NCI-H2227 treated with DMSO at 0.1 percent for 48 hours (cell line): ENCODE data around the gene MSI2.

Experiments used
- DNase-seq: peaks from one replicate; lab custom pipeline; 2025; lab: John Stamatoyannopoulos, UW

Gene MSI2

DNA sequence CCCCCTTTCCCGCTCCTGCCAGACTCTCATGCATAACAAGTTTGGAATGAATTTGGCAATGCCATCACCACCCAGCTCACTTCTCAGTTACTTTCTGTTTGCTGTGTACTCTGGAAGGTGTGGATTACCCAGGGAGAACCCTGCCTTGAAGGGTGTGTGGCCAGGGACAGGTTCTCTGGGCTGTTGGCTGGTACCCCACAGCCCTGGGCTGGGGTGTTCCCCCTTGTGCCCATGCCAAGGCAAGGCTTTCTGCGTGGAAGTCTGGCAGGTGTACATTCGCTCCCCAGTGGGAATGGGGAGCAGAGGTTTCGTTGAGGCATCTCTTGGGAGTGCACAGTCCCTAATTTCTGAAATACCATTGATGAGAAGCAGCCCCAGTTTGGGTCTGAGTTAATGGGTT, 301.1 kb downstream of the MSI2 start:
- DNase-seq: no peak

DNA sequence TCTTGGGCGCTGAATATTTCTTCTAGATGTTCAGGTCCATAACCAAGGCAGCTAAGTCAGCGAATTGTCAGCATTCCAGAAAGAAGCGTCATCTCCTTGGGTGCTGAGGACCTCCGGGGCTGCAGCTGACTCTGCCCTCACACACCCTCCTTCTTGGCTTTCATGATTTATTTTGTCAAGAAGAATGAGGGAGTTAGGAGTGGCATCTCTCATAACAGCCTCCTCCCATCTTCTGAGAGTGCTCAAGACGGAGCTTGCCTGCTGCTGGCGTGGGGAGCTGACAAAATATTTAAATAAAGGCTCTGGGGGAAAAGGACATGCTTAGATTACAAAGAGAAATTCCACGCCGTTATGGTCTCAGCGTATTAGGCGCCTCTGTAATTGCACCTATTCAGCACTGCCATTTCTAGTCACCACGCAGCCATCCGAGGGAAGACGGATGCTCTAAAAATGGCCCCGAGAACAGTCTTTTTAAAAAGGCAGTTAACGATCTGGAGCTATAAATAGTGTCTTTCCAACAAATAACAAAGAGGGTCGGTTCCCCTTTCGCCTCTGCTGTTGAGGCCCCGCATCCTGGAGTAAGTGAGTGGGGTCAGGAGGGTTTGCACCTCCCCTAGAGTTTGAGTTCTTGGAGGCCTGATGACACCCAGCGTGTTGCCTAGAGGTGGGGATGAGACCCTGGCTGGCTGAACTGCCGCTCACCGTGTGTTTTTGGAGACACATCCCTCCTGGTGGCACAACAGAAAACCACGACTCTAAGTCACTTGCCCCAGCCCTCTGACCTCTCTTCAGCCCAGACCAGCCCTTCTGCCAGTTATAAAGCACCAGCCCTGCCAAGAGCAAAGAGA, 301.7 kb downstream of the MSI2 start:
- DNase-seq: peak; percentile 75

DNA sequence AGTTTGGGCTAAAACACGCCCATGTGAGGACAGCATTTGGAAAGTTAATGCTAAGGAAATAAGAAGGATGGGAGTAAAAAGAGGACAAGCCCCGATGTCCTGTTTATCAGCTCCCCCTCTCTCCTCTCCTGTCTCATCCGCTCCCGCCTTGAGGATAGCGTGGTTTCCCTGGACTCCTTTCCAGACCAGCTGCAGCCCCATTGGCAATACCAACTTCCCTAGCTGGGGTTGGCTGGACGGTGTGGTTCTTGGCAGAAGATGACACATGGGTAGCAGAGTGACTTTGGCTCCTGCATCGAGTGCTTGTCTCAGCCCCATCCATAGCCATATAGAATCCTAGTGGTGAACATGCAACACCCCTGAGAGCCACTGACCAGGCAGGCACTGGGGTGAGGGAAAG, 302.9 kb downstream of the MSI2 start:
- DNase-seq: no peak

DNA sequence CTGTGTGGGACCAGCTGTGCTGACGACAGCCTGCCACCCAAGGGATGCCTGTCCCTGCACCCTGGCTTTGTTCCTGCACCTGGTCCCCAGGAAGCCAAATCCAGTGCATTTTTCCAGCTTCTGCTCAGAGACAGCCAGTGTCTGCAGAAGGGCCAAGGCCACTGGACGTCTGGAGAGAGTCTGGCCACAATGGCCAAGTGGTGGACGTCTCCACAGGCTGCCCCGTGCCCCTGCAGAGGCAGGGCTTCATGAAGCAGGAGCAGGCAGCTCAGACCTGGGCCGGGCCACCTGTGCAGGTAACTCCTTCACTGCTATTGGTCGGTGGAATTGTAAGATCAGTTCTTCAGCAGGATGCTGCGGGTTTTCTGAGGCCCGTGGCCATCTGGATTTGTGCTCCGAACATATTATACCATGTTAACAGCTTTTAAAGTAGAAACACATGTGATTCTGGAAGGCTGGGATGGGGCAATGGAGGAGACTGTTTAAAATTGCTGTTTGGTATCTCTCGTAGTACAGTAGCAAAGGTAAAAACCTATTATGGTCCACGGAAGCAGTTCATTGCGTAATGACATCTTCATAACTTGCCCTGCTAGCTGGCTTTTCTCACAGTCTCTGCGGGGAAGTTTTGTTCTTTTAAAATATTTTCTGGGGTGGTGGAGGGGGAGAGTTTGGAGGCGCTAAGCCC, 303.5 kb downstream of the MSI2 start:
- no peak for DNase-seq

DNA sequence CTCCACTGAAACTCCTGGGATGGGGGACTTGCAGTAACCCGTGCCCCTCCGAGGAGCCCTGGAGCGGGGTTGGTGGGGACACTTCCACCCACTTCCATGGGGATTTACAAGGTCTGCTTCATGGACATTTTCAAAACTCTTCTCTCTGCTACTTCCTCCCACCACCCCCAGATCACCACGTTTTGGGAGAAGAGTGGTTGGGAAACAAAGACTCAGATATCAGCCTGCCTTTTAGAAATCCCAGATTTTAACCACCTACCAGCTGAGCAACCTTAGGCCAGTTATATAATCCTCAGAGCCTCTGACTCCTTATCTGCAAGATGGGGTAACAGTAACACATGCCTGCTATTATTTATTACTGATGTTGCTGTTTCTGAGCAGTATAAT, 304.0 kb downstream of the MSI2 start:
- DNase-seq: no peak

DNA sequence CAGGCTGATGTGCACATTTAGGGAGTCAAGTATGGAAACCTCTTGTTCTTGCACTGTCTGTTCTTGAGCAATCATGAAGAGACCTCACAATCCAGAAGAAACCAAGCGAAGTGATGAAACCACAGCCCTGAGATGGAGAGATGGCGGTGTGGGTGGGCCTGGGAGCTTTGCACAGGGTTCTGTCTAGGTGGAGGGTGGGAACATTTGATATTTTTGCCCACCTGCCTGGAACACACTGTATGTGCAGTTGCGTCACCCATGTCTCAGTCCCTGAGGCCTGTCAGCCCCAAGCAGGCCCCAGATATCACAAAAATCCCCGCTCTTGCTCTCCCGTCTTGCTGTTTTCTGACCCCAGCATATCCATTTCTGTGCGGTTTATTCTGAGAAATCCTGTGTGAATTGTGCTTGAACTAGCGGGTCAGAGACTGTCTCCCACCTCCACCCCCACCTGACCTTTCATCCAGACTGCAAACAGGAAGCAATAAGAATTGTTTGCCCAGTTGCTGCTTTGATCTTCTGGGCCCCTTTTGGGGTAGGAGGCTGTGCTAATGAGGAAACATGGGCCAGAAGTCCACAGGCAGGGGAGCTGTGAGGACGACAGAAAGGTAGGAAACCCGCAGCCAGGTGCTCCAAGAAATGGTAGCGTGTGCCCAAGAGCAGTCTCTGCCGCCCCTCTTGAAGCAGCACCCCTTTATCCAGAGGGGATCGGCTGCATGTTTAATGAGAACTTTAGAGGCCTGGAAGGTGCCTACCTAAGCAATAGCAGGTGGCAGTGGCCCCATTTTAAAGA, 304.9 kb downstream of the MSI2 start:
- DNase-seq: no peak

DNA sequence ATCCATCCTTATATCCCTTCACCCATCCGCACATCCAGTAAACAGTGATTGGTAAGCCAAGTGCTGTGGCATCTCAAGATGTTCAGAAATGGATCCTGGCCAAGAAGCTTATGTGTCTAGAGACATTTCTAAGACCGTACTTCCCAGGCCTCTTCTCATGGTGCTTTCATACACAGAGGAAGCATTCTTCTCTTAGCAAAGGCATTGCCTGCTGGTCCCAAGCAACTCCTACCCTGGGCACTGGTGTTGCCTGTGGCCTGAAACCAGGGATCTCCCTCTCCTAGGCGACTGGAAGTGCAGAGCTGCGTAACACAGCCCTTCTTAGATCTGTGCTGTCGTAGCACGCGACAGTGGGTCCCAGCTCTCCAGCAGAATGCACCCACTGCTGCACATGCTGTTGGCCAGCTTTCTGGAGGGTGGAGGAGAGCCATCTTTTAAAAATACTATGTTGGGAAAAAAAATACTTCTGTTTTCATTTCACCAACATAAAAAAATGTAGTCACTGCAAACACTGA, 305.9 kb downstream of the MSI2 start:
- no peak for DNase-seq

DNA sequence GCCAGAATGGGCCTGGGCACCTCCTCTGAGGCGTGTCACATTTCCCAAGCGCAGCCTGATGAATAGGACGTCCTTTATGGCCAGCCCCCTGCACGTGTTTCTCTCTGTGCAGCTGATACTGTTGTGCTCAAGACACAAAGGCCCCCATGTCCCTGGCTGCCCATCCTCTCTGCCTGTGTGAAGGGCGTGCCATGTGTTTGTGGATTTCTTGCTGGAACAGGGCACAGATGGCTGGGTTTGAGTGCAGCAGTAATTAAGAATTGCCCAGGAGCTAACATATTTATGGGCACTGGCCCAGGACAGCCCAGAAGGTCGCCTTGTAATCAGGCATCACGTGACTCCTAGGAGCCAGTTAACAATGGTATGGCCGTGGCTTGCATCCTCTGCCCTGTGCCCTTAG, 307.6 kb downstream of the MSI2 start:
- no peak for DNase-seq

DNA sequence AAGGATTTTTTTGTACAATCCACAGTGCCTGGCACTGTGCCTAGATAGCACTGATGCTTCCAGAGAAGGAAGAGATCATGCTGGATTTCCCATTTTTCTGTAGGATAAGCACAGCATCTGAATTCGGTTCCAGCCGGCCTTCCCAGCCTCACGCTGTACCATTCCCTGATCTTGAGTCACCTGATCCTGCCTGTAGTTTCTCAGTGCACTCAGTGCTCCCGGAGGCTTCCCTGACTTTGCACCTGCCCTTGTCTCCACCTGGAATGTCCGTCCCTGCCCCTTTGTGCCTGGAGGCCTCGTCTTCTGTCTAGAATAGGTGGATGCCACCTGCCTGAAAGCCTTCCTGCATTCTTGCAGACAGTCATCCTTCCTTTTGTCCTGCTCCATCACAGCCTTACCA, 308.9 kb downstream of the MSI2 start:
- no peak for DNase-seq

DNA sequence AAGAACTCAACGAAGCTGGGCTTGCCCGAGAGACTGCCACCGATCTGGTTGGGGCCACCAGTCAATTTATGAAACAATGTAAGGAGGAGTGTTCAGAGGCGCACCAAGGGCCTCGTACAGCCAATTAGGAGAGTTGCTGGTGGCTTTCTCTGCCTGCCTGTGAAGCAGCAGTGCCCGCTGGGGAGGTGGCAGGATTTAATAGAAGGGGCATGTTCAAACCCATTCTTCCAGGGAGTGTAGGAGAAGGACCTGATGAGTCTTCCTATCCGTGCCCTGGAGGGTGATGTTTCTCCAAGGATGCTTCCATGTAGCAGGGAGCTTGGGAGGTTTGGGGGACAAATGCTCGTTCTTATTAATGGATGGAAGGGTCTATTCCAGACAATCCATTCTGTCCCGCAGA, 310.4 kb downstream of the MSI2 start:
- peak; percentile 69 for DNase-seq

DNA sequence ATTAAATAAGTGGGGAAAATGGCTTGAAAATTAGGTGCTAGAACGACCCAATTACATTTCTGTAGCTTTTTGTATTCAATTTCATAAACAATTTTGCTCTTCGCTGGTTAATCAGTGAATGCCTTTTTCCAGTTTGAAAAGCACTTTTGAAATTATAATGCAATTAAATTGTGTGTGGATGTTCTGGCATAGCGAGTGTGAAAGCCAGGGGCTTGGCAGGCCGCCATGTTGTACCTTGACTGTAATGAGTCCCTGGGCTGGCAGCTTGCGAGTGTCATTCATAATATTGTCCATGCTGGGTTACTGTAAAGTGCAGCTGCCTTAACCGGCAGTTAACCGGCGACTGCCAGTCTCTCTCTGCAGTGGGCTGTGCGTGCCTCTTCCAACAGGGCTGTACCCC, 310.9 kb downstream of the MSI2 start:
- DNase-seq: peak; percentile 37

DNA sequence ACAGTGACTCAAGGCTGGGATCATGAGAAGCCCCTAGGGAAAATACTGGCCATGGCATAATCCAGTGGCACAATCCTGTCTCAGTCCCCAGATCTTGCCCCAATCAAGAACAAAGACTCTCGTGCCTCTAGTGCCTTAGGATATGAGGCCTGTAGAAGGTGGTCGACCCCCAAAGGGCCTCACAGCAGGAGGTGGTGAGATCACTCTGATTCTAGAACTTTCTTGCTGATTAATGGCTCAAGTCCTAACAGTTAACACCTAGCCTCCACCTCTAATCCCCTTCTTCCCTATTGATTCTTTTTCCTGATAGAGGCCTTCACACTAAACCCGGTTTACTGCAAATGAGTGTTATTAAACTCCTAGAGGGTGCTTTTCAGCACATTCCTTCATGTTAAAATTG, 312.0 kb downstream of the MSI2 start:
- DNase-seq: no peak

DNA sequence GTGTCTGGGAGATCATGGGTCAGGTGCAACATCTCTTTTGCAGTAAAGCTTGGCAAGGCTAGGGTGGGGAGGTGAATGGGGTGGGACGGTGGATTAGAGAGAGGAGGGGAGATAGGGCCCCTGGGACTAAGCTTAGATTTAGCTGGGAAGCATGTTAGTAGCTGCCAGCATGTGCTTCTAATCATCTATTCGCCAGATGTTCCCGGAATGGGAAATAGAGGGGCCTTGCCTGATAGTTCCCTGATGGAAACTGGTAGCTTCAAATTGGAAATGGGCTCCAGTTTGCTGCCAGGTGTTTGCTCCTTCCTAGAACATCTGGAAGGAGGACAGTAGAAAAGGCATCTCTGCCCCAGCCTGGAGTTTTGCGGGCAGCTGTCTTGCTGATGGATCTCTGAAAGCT, 312.7 kb downstream of the MSI2 start:
- DNase-seq: no peak

DNA sequence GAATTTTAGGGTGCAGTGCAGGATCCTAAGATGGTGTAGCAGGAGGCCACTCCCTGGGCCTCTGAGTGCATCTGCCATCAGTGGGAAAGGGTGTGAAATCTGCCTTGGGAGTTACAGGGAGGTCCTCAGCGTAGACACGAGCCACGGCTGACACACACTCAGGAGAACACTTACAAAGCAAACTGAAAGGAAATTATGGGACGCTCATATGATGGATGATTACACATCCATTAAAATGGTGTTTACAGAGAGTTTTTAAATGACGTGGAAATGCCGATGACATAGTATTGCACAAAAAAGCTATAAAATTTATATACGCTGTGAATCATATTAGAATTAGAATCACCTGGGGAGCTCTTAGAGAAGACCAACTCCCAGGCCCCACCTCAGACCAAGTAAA, 313.5 kb downstream of the MSI2 start:
- no peak for DNase-seq

DNA sequence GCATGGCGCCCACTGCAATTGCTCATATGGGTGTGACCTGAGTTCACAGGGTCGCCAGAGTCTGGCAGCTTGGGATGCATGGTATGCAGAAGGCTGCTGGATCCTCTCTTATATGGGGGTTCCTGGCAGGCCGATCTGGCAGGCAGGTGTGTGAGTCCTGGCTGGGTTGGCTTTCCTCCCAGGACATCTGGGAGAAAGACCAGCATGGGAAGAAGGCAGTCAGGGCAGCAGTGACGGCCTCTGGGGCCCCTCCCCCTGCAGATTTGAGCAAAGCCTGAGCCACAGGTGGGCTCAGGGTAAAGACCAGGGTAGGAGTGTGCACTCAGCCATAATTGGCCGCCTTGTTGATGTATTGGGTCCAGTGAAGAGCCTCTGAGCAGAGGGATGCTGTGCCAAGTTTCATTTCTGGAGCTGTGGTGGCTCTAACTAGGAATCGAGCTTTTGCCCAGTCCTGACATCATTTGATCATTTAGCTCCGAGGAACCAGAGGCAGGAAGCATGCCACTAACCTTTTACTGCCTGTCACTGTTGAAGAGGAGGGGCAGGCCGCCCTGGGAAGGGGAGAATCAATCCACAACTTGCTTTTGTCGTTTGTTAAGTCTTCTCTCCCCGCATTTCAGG, 314.5 kb downstream of the MSI2 start:
- DNase-seq: peak; percentile 57

DNA sequence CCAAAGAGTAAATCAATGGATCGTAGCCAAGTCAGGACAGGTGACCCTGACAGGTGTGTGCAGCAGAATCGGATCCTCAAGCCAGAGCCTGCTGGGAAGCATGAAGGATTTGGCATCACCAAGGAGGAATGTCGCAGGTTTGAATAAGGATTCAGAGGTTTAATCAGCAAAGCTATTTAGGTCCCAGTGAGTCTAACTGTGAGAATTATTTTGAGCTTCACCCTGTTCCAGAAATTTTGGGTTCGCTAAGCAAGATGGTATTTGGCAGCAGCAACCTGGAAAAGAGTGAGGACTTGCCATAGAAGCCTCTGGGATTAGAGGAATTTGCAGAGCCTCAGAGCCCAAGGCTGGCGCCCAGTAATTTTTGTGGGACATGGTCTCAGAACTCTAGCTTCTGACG, 315.7 kb downstream of the MSI2 start:
- DNase-seq: no peak

DNA sequence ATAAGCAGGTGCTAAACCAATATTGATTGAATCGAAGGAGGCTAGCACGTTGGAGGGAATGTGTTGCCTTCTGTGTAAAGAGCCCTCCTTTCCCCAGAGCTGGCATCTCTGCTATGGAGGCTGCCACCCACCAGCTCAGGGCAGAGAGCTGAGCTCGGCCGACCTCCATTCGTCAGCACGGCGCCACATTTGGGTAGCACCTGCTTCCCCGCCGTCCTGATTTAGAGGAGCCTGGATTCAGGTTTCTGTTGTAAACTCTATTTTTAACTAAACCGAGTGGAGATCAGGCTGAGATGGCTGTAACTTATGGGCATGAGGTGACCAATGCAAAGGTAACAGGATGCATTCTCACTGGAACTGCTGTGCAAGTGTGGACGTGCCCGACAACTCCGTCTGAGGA, 316.3 kb downstream of the MSI2 start:
- DNase-seq: no peak

DNA sequence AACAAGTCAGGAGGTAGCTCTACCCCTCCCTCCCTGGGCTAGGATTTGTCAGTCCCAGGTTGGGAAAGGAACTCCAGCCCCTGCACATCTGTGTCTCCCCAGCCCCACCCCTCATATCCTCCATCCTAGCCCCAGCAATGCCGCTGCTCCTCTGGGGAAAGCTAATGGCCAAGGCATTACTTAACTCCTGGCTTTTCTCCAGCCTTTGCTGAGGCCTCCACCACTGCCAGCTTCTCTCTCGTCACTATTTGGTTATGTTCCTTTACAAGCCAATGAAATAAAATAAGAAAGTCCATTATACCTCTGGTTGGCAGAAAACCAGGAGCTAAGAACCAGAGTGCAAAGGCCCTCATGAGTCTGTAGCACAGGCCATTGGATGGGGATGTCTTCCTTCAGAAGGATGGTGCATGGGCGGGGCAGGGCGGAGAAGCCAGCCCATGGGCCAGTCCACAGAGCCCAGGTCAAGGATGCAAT, 317.8 kb downstream of the MSI2 start:
- no peak for DNase-seq

DNA sequence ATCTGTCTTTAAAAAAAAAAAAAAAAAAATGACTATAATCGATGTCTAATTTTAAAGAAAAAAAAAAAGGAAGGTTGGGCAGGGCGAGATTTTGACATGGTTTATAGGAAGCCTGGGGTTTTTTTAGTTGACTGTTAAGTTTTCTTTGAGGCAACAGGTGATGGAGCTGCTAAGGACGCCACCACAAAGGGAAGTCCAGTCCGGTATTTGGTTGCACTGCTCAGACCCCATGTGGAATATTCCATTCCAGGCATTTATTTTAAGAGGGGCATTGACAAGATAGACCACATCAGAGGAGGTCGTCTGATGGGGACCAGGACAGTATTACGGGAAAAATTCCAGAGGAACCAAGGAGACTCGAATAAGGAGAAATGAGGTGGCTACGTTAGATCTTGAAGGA, 320.4 kb downstream of the MSI2 start:
- DNase-seq: no peak

DNA sequence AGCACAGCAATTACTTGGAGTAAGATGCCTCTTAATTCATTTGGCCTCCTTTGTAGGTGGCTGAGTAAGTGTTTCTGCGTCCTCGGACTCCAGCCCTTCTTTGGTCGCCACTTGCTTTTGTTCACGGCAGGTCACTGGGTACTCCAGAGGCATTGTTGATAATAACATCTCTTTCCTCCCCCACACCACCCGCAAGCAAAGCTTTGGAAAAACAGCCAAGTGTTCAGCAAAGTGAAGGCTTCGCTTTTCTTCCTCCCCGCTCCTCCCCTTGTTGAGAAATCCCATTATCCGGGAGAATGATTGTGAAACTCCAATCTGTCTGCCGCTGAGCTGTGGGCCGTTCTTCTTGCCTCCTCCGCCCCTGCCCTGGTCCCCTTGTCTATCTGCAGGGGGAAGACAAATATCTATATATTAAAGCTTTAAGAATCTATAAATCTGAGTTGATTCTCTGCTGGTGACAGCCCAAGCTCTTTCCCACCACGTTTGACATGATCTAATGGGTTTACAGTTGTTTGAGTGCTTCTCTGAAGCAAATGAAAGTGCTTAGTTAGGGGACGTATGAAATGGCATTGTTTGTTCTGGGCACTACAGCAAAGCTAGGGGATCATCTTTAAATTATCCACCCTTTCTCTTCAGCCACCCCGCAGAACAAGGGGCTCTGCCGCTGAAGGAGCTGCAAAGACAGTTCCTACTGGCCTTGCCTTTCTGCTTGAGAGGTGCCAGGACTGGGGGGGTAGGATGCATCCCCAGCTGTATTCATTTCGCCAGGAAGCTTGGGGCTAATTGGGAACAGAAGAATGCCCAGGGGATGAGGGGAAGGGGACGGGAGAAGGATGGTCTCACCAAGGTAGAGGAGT, 321.7 kb downstream of the MSI2 start:
- DNase-seq: peak; percentile 98

DNA sequence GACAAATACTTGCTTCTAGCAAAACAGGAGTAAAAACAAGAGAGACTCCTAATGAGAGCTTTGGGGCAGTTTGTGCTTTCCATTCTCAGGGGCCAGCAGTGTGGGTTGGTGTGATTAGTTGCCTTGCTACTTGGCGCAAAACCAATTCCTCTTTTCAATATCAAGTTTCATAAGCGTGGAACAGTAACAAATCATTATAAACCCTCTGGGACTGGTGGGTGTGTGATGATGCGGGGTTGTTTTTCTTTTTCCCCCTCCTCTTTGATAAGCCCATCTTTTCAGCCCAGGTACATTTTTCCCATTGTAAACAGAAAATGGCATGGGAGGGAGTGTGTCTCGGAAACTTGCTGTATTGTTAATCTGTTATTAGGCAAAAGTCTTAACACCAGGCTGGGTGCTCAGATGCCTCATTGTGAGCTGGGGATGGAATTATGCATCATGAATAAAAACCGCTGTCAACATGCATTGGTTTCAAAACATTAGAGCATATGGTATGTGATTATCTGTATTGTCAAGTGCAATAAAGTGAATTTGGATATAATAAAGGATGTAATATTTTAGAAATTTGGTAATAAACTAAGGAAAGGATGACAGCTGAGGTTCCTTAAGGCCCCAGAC, 322.4 kb downstream of the MSI2 start:
- DNase-seq: peak; percentile 54
